Astrocyte (in vitro differentiated cells and primary cell): ENCODE results near the gene PLEKHG2. TPM values are rescaled to one million over a fixed set of nuclear protein-coding genes. Genes with fewer than 3 reads are reported as not detected.

Experiments used
- DNase-seq: peaks from one replicate; pipeline ENCODE4 v3.0.0-alpha.2; 2010; ENCODE audit warnings: low read depth
- FAIRE-seq: peaks from 2 replicates; lab custom pipeline; 2011; peaks lifted over from hg19 to GRCh38; lab: Jason Lieb, UNC
- H2AFZ ChIP-seq: 2 replicates; pipeline ENCODE4 v1.6.0; 2012; ENCODE audit warnings: low read depth, low read length, inconsistent platforms
- H3K27ac ChIP-seq: 2 replicates; pipeline ENCODE4 v1.5.1; 2011; ENCODE audit warnings: low read depth, low read length, inconsistent platforms
- H3K27me3 ChIP-seq: 2 replicates; pipeline ENCODE4 v1.6.0; 2011; ENCODE audit warnings: low read length, inconsistent platforms; ENCODE audit not compliant: insufficient read depth
- H3K36me3 ChIP-seq: 2 replicates; pipeline ENCODE4 v1.5.1; 2011; ENCODE audit warnings: low read length, inconsistent platforms; ENCODE audit not compliant: insufficient read depth
- H3K4me1 ChIP-seq: 2 replicates; pipeline ENCODE4 v1.5.1; 2011; ENCODE audit warnings: low read length, inconsistent platforms; ENCODE audit not compliant: insufficient read depth
- H3K4me2 ChIP-seq: 2 replicates; pipeline ENCODE4 v1.6.0; 2012; ENCODE audit warnings: low read length, inconsistent platforms
- H3K4me3 ChIP-seq: 2 replicates; pipeline ENCODE4 v1.5.1; 2011; ENCODE audit warnings: low read depth, mild to moderate bottlenecking, low read length, inconsistent platforms; ENCODE audit not compliant: insufficient read depth
- H3K79me2 ChIP-seq: 2 replicates; pipeline ENCODE4 v1.6.0; 2012; ENCODE audit warnings: mild to moderate bottlenecking, low read length, inconsistent platforms; ENCODE audit not compliant: insufficient read depth
- H3K9ac ChIP-seq: 2 replicates; pipeline ENCODE4 v1.6.0; 2012; ENCODE audit warnings: mild to moderate bottlenecking, low read length, inconsistent platforms
- H3K9me3 ChIP-seq: 2 replicates; pipeline ENCODE4 v1.5.1; 2012; ENCODE audit warnings: low read depth, mild to moderate bottlenecking, low read length, inconsistent platforms; ENCODE audit not compliant: insufficient read depth
- H4K20me1 ChIP-seq: 2 replicates; pipeline ENCODE4 v1.6.0; 2012; ENCODE audit warnings: low read length, inconsistent platforms; ENCODE audit not compliant: insufficient read depth
- H3K27ac Mint-ChIP-seq: one replicate; pipeline ENCODE4 v1.8.0; 2021; ENCODE audit warnings: mild to moderate bottlenecking, mixed read lengths; ENCODE audit not compliant: unreplicated experiment
- H3K27me3 Mint-ChIP-seq: one replicate; pipeline ENCODE4 v1.8.0; 2021; ENCODE audit warnings: low read depth, mixed read lengths; ENCODE audit not compliant: unreplicated experiment
- H3K36me3 Mint-ChIP-seq: one replicate; pipeline ENCODE4 v1.8.0; 2021; ENCODE audit warnings: low read depth, mixed read lengths; ENCODE audit not compliant: unreplicated experiment
- H3K4me1 Mint-ChIP-seq: one replicate; pipeline ENCODE4 v1.8.0; 2021; ENCODE audit warnings: low read depth, mixed read lengths; ENCODE audit not compliant: unreplicated experiment
- H3K4me3 Mint-ChIP-seq: one replicate; pipeline ENCODE4 v1.8.0; 2021; ENCODE audit warnings: mild to moderate bottlenecking, moderate library complexity, mixed read lengths; ENCODE audit not compliant: unreplicated experiment
- H3K9me3 Mint-ChIP-seq: one replicate; pipeline ENCODE4 v1.8.0; 2021; ENCODE audit warnings: mild to moderate bottlenecking, mixed read lengths; ENCODE audit not compliant: unreplicated experiment
- EZH2 ChIP-seq: IDR thresholded peaks from 2 replicates; pipeline ENCODE4 v1.6.1; 2012; ENCODE audit warnings: mild to moderate bottlenecking, low read length, inconsistent platforms; ENCODE audit not compliant: insufficient read depth
- total RNA-seq: library from RNA; stranded (reverse); gene quantifications from 2 replicates; pipeline ENCODE4 v1.2.1, GENCODE V29; 2021
- TF ChIP-seq, protein P1 (sequence below): IDR thresholded peaks from 2 replicates; pipeline ENCODE4 v1.5.1; 2011; ENCODE audit warnings: low read depth, mild to moderate bottlenecking, inconsistent platforms, low read length, moderate library complexity; ENCODE audit not compliant: insufficient read depth

The PLEKHG2 gene
- total RNA-seq, 1 donor from 2014 or later = 102 TPM

DNA sequence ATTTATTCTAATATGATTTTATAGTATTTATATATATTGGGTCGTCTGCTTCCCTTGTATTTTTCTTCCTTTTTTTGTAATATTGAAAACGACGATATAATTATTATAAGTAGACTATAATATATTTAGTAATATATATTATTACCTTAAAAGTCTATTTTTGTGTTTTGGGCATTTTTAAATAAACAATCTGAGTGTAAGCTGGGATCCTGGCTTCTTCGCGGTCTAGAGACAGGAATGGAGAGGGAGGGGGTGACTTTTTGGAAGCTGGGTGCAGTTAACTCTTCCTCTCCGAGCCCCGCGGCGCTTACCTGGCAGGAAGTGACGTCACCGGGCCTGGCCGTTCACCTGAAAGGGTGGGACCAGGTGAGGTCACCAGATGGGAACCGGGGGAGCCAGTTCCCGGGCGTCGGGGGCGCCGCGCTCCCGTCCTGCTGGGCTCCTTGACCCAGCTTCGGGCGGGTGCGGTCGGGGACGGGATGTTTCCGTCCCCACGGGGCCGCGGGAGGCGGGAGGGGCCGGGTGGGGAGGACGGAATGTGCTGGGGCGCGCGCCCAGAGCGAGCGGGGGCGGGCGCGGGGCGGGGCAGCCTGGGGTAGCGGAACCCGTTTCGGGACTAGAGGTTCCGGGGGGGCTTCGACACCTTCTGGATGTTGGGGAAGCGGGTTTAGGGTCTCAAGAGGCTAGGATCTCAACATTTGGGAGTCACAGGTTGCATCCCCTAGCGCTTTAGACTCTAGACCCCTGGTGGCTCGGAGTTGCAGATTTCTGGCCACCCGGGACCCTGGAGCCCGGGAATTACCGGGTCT, 3.1 kb upstream of the PLEKHG2 start:
- Mint-ChIP-seq H3K27ac (peak overlapping the region; percentile 85), H3K4me1 (peaks cover 26% of the 10 kb centered on the region), H3K36me3 (peaks cover 2% of the 10 kb centered on the region), H3K4me3 (peak overlapping the region; percentile 95), H3K27me3 (no peaks in the 10 kb centered on the region), H3K9me3 (no peaks in the 10 kb centered on the region)
- H3K4me2 ChIP-seq = peak overlapping the region; percentile 96
- H3K79me2 ChIP-seq = peaks cover 48% of the 10 kb centered on the region
- H3K4me3 ChIP-seq = peak overlapping the region; percentile 96
- TF ChIP-seq, protein P1, sequence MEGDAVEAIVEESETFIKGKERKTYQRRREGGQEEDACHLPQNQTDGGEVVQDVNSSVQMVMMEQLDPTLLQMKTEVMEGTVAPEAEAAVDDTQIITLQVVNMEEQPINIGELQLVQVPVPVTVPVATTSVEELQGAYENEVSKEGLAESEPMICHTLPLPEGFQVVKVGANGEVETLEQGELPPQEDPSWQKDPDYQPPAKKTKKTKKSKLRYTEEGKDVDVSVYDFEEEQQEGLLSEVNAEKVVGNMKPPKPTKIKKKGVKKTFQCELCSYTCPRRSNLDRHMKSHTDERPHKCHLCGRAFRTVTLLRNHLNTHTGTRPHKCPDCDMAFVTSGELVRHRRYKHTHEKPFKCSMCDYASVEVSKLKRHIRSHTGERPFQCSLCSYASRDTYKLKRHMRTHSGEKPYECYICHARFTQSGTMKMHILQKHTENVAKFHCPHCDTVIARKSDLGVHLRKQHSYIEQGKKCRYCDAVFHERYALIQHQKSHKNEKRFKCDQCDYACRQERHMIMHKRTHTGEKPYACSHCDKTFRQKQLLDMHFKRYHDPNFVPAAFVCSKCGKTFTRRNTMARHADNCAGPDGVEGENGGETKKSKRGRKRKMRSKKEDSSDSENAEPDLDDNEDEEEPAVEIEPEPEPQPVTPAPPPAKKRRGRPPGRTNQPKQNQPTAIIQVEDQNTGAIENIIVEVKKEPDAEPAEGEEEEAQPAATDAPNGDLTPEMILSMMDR = no peak
- no peak for TF ChIP-seq EZH2
- peak overlapping the region; percentile 89 for H3K27ac ChIP-seq
- H3K4me1 ChIP-seq = peaks cover 44% of the 10 kb centered on the region
- DNase-seq (no peak), FAIRE-seq (no peak)
- no peaks in the 10 kb centered on the region for H3K9me3 ChIP-seq
- H2AFZ ChIP-seq = peak overlapping the region; percentile 22
- peaks cover 29% of the 10 kb centered on the region for H4K20me1 ChIP-seq
- H3K9ac ChIP-seq = peak overlapping the region; percentile 97
- no peaks in the 10 kb centered on the region for H3K27me3 ChIP-seq
- H3K36me3 ChIP-seq = peaks cover 4% of the 10 kb centered on the region

DNA sequence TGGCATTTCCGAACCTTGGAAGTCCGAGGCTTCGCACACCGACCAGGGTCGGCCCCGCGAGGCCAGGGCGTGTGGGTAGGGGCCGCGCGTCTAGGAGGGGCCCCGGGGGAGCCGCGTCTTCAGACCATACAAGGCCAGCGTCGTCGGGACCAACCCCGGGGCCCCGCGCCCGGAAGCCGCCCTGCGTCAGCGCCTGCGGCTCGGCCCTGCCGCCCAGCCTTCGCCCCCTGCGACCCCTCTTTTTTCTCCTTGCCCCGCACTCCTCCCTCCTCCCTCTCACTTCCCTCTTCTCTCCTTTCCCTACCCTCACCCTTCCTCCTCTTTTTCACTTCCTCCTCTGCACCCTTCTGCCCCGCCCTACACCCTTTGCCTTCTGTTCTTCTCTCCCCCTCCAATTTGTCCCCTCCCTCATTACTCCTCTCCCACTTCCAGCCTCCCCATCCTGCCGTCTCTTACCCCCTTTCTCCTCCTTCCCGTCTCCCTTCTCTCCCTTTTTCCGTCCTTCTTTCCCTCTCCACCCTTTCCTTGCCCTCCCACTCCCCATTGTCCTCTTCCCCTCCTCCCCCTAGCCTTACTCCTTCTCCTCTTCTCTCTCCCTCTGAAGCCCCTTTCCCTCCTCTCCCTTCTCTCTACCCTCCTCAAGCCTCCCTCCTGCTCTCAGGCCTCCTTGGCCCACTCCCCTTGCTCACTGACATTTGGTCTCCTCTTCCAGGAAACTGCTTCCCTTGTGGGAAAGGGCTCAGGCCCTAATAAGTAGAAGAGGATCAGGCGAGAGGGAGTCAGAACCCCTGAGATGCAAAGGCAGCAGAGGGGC, 2.2 kb upstream of the PLEKHG2 start:
- H3K27ac ChIP-seq = peak overlapping the region; percentile 97
- no peak for FAIRE-seq
- peaks cover 52% of the 10 kb centered on the region for H3K4me1 ChIP-seq
- H3K27me3 Mint-ChIP-seq = no peaks in the 10 kb centered on the region
- H2AFZ ChIP-seq = peak overlapping the region; percentile 22
- peaks cover 37% of the 10 kb centered on the region for H4K20me1 ChIP-seq
- H3K79me2 ChIP-seq = peaks cover 56% of the 10 kb centered on the region
- H3K36me3 Mint-ChIP-seq = peaks cover 5% of the 10 kb centered on the region
- H3K4me1 Mint-ChIP-seq = peaks cover 34% of the 10 kb centered on the region
- no peak for DNase-seq
- H3K9ac ChIP-seq = peak overlapping the region; percentile 90
- peak overlapping the region; percentile 96 for H3K4me2 ChIP-seq
- no peaks in the 10 kb centered on the region for H3K9me3 ChIP-seq
- TF ChIP-seq, protein P1 = no peak
- no peak for TF ChIP-seq EZH2
- H3K27me3 ChIP-seq = no peaks in the 10 kb centered on the region
- peak overlapping the region; percentile 66 for H3K4me3 ChIP-seq
- peak overlapping the region; percentile 90 for H3K4me3 Mint-ChIP-seq
- no peaks in the 10 kb centered on the region for H3K9me3 Mint-ChIP-seq
- peaks cover 4% of the 10 kb centered on the region for H3K36me3 ChIP-seq
- H3K27ac Mint-ChIP-seq = peak overlapping the region; percentile 85
